Bronchial epithelial cell (primary cell): ENCODE measurements around the gene GDF2. TPM values are rescaled to one million over a fixed set of nuclear protein-coding genes. Genes with fewer than 3 reads are reported as not detected.

Experiments used
- DNase-seq: peaks from one replicate; pipeline ENCODE4 v3.0.0-alpha.2; 2010; ENCODE audit warnings: low read depth
- FAIRE-seq: peaks from 2 replicates; lab custom pipeline; 2011; peaks lifted over from hg19 to GRCh38; lab: Jason Lieb, UNC
- H3K27me3 ChIP-seq: 2 replicates; pipeline ENCODE4 v1.5.1; 2011; ENCODE audit warnings: low read length; ENCODE audit not compliant: control insufficient read depth, insufficient read depth
- H3K36me3 ChIP-seq: 2 replicates; pipeline ENCODE4 v1.5.1; 2011; ENCODE audit warnings: low read length; ENCODE audit not compliant: control insufficient read depth, insufficient read depth
- H3K4me3 ChIP-seq: 2 replicates; pipeline ENCODE4 v1.5.1; 2011; ENCODE audit warnings: mild to moderate bottlenecking, low read depth, low read length, control low read depth
- total RNA-seq: library from RNA; depleted of rRNA; stranded (reverse); fragments of >200 nt; gene quantifications from 2 replicates; pipeline ENCODE4 v1.2.1, GENCODE V29; 2014
- TF ChIP-seq, protein P1 (sequence below): IDR thresholded peaks from 2 replicates; pipeline ENCODE4 v1.5.1; 2011; ENCODE audit warnings: mild to moderate bottlenecking, moderate library complexity, low read length, control low read depth, inconsistent platforms; ENCODE audit not compliant: insufficient read depth, severe bottlenecking

Gene GDF2
- total RNA-seq, 1 donor from 2014 or later = not detected

DNA sequence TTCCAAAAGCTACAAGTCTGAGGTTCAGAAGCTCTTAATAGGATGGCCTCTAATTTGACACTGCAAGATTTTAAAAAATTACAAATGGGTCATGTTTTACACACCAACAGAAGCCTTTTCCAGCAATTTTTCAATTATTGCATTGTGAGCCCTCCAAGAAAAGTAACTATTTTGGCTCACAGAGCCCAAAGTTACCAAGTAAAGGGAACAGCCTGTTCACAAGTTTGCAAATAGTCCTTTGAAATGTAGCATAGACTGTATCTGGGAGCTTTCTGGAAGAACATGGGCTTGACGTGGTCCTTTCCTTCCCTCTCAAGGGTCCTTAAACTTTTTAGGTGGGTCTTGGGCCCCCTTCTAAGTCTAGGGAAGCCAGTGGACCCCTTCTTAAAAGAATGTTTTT is 23.5 kb upstream of the GDF2 start:
- DNase-seq = no peak
- Histone ChIP-seq H3K36me3 (no peaks in the 10 kb centered on the region), H3K27me3 (peaks cover 29% of the 10 kb centered on the region), H3K4me3 (no peak overlapping the region)
- no peak for FAIRE-seq
- TF ChIP-seq, protein P1, sequence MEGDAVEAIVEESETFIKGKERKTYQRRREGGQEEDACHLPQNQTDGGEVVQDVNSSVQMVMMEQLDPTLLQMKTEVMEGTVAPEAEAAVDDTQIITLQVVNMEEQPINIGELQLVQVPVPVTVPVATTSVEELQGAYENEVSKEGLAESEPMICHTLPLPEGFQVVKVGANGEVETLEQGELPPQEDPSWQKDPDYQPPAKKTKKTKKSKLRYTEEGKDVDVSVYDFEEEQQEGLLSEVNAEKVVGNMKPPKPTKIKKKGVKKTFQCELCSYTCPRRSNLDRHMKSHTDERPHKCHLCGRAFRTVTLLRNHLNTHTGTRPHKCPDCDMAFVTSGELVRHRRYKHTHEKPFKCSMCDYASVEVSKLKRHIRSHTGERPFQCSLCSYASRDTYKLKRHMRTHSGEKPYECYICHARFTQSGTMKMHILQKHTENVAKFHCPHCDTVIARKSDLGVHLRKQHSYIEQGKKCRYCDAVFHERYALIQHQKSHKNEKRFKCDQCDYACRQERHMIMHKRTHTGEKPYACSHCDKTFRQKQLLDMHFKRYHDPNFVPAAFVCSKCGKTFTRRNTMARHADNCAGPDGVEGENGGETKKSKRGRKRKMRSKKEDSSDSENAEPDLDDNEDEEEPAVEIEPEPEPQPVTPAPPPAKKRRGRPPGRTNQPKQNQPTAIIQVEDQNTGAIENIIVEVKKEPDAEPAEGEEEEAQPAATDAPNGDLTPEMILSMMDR = no peak

DNA sequence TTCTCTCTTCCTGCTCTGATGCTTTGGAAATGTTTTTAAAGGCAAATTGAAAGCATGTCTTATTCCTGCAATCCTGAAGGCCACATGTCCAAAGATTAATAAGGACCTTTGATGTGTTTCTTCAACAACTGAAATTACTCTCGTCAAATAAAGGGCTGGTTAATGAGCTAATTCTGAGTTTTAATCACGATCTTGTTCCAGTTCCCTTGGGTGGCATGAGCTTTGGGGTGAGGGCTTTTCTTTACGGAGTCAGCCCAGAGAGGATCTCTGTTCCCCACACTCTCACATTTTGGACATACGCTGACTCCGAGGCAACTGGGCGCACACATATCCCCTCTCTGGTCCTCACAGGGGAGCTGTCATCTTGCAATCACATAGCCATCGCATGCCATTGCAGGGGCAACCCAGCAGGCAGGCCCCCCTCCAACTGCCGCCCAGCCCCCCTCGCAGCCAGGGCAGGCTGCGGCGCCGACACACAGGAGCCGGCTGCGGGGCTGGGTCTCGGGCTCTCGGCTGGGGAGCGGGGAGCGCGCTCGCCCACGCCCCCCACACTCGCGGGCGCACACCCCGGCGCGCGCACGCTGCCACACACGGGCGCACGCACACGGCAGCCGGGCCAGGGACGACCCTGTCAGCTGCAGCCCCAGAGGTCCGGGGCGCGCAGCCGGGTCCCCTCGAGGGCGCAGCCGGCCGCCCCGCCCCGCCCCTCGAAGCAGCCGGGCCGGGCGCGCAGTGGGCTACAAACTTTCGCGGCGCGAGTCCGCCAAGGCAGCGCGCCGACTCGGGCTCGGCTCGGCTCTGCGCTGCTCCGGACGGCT is 22.4 kb upstream of the GDF2 start, which contains the start of gene GDF10:
Gene GDF10, plus strand, starts transcription at position 587 of the 818 bp plus-strand sequence. CDS start 455 bp downstream, outside the sequence.
- no peak for FAIRE-seq
- TF ChIP-seq, protein P1 = no peak
- no peak for DNase-seq
- no peak within 1 kb of the TSS for H3K4me3 ChIP-seq
- no peaks in the 10 kb centered on the region for H3K36me3 ChIP-seq
- peaks cover 29% of the 10 kb centered on the region for H3K27me3 ChIP-seq

DNA sequence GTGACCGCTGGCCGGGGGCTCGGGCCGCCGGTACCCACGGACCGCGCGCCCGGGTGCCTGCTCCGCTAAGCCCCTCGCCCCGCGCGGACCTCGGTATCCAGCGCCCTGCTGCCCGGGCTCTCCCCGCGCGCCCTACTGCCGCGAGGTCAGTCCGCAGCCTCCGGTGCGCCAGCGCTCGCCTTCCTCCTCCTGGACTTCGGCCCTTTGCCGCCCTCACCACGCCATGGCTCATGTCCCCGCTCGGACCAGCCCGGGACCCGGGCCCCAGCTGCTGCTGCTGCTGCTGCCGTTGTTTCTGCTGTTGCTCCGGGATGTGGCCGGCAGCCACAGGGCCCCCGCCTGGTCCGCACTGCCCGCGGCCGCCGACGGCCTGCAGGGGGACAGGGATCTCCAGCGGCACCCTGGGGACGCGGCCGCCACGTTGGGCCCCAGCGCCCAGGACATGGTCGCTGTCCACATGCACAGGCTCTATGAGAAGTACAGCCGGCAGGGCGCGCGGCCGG is 21.8 kb upstream of the GDF2 start:
- no peak for FAIRE-seq
- Histone ChIP-seq H3K36me3 (no peaks in the 10 kb centered on the region), H3K27me3 (peaks cover 29% of the 10 kb centered on the region), H3K4me3 (no peak overlapping the region)
- no peak for DNase-seq
- TF ChIP-seq, protein P1 = no peak

DNA sequence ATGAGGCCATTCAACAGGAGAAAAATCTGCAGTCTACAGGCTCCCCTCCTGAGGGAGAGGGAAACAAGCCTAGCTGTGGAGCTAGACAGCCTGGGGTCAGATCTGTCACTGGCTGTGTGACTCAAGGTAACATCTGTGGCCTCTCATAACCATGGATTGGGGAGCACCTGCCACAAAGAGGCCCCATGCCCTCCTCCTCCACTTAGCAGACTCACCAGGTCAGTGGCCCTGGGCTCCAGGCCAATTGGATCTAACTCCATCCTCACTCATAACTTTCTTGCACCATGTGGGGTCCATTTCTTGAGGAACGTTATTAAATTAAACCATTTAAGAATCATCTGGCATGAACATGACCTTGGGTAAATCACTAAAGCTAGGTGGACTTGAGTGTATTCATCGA is 20.4 kb upstream of the GDF2 start:
- no peak for FAIRE-seq
- Histone ChIP-seq H3K27me3 (peaks cover 27% of the 10 kb centered on the region), H3K4me3 (no peak overlapping the region)

DNA sequence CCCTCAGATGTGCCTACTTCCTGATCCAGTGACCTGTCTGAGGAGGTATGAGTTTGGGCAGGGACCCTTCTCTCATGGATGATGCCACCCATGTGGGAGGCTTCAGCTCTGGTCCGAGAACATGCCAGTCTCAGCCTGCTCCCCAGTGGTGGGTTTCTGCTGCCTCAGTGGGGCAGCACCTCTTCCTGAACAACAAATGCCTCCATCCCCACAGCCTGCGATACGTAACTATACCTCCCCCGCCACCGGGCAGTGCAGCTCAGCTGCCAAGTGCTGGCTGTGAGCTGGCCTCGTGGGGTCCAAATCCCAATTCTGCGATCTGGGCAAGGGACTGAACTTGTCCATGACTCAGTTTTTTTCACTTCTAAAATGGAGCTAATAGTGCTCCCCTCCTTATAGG is 19.1 kb upstream of the GDF2 start:
- FAIRE-seq (no peak), DNase-seq (no peak)
- H3K36me3 ChIP-seq = no peaks in the 10 kb centered on the region
- H3K4me3 ChIP-seq = no peak overlapping the region
- TF ChIP-seq, protein P1 = no peak
- peaks cover 21% of the 10 kb centered on the region for H3K27me3 ChIP-seq

More for the DNA sequence above, 20.4 kb upstream of the GDF2 start:
- H3K36me3 ChIP-seq = no peaks in the 10 kb centered on the region
- TF ChIP-seq, protein P1 = no peak
- no peak for DNase-seq
